IMR-90 (cell line): ENCODE measurements around the gene CFAP97D2. TPM values are rescaled to one million over a fixed set of nuclear protein-coding genes. Genes with fewer than 3 reads are reported as not detected.

Experiments used
- ATAC-seq: fragments of 200-7000 bp; cut with Tn5 transposase; 2 replicates; pipeline ENCODE4 v1.9.1; 2020; ENCODE audit warnings: low read depth, mild to moderate bottlenecking, moderate library complexity
- BruUV-seq: library from RNA; stranded (reverse); fragments of 400-500 nt; replicated peaks from 2 replicates; lab custom pipeline; 2021; lab: Mats Ljungman, UMichigan
- CTCF ChIA-PET: fragments of 300-600 bp; formaldehyde crosslinking; extraction: SDS; loops from one replicate; lab custom pipeline; 2021; ENCODE audit warnings: antibody characterized with exemption; lab: Yijun Ruan, JAX
- POLR2A ChIA-PET: fragments of 300-600 bp; sonication (Branson Sonifier 250); formaldehyde crosslinking; loops from one replicate; lab custom pipeline; 2022; ENCODE audit warnings: antibody characterized with exemption; ENCODE audit not compliant: unreplicated experiment; lab: Charles Lee
- DNase-seq: peaks from one replicate; pipeline ENCODE4 v3.0.0; 2013
- H2AFZ ChIP-seq: replicated peaks from 2 replicates; pipeline ENCODE3; 2013; ENCODE audit warnings: low read length, mild to moderate bottlenecking; ENCODE audit not compliant: poor library complexity
- H2AK5ac ChIP-seq: 2 replicates; pipeline ENCODE4 v1.6.1; 2013; ENCODE audit warnings: low read depth, low read length, inconsistent platforms
- H2AK9ac ChIP-seq: replicated peaks from 2 replicates; pipeline ENCODE3; 2013; ENCODE audit warnings: mild to moderate bottlenecking, low read depth, low read length, moderate library complexity; ENCODE audit not compliant: poor library complexity
- H2BK120ac ChIP-seq: 2 replicates; pipeline ENCODE4 v1.6.1; 2013; ENCODE audit warnings: low read depth, low read length, inconsistent platforms
- H2BK15ac ChIP-seq: 3 replicates; pipeline ENCODE4 v1.6.1; 2013; ENCODE audit warnings: low read depth, low read length, inconsistent platforms
- H2BK20ac ChIP-seq: 2 replicates; pipeline ENCODE4 v1.6.1; 2013; ENCODE audit warnings: low read depth, mild to moderate bottlenecking, inconsistent platforms, low read length, moderate library complexity
- H2BK5ac ChIP-seq: 2 replicates; pipeline ENCODE4 v1.6.1; 2013; ENCODE audit warnings: mild to moderate bottlenecking, low read depth, low read length, inconsistent platforms; ENCODE audit not compliant: poor library complexity, severe bottlenecking
- H3K14ac ChIP-seq: replicated peaks from 2 replicates; pipeline ENCODE4 v1.6.1; 2013; ENCODE audit warnings: low read depth, low read length, inconsistent platforms
- H3K18ac ChIP-seq: 2 replicates; pipeline ENCODE4 v1.6.1; 2013; ENCODE audit warnings: low read depth, low read length, control low read depth
- H3K23ac ChIP-seq: 2 replicates; pipeline ENCODE4 v1.6.1; 2013; ENCODE audit warnings: low read depth, low read length, inconsistent platforms
- H3K27ac ChIP-seq: 2 replicates; pipeline ENCODE4 v1.5.1; 2013; ENCODE audit warnings: mild to moderate bottlenecking, control low read depth, low read length; ENCODE audit not compliant: insufficient read depth
- H3K27me3 ChIP-seq: 2 replicates; pipeline ENCODE4 v1.6.1; 2013; ENCODE audit warnings: low read length; ENCODE audit not compliant: control insufficient read depth, insufficient read depth
- H3K36me3 ChIP-seq: 2 replicates; pipeline ENCODE4 v1.6.1; 2013; ENCODE audit warnings: low read length, mixed read lengths; ENCODE audit not compliant: control insufficient read depth, insufficient read depth
- H3K4ac ChIP-seq: 2 replicates; pipeline ENCODE4 v1.6.1; 2013; ENCODE audit warnings: low read depth, low read length, inconsistent platforms
- H3K4me1 ChIP-seq: 2 replicates; pipeline ENCODE4 v1.6.1; 2013; ENCODE audit warnings: low read length, mixed read lengths; ENCODE audit not compliant: control insufficient read depth, insufficient read depth
- H3K4me2 ChIP-seq: 2 replicates; pipeline ENCODE4 v1.6.1; 2013; ENCODE audit warnings: low read depth, mild to moderate bottlenecking, control low read depth, low read length, moderate library complexity
- H3K4me3 ChIP-seq: 2 replicates; pipeline ENCODE4 v1.5.1; 2013; ENCODE audit warnings: low read depth, mild to moderate bottlenecking, control low read depth, low read length, moderate library complexity; ENCODE audit not compliant: insufficient read depth
- H3K56ac ChIP-seq: 2 replicates; pipeline ENCODE4 v1.6.1; 2013; ENCODE audit warnings: low read length, inconsistent platforms; ENCODE audit not compliant: insufficient read depth; ENCODE audit errors: extremely low read depth
- H3K79me1 ChIP-seq, 2 experiments: 2 replicates each; pipeline ENCODE4 v1.6.1; 2013; ENCODE audit warnings: low read length in 2 of 2, inconsistent platforms in 1 of 2, low read depth in 1 of 2
- H3K9ac ChIP-seq: 2 replicates; pipeline ENCODE4 v1.6.1; 2013; ENCODE audit warnings: low read depth, low read length, control low read depth
- H3K9me1 ChIP-seq: 2 replicates; pipeline ENCODE4 v1.6.1; 2013; ENCODE audit warnings: low read length, inconsistent platforms; ENCODE audit not compliant: insufficient read depth
- H3K9me3 ChIP-seq: 2 replicates; pipeline ENCODE4 v1.6.1; 2013; ENCODE audit warnings: low read length; ENCODE audit not compliant: control insufficient read depth, insufficient read depth
- H4K20me1 ChIP-seq: 2 replicates; pipeline ENCODE4 v1.6.1; 2013; ENCODE audit warnings: low read length, inconsistent platforms; ENCODE audit not compliant: insufficient read depth
- H4K5ac ChIP-seq: 2 replicates; pipeline ENCODE4 v1.6.1; 2013; ENCODE audit warnings: mild to moderate bottlenecking, low read depth, low read length, control low read depth
- H4K8ac ChIP-seq, 2 experiments: 2 replicates each; pipeline ENCODE4 v1.6.1; 2013; ENCODE audit warnings: low read depth in 2 of 2, low read length in 2 of 2, control low read depth in 1 of 2, inconsistent platforms in 1 of 2
- H4K91ac ChIP-seq: 2 replicates; pipeline ENCODE4 v1.6.1; 2013; ENCODE audit warnings: low read depth, low read length, inconsistent platforms; ENCODE audit not compliant: insufficient read depth
- CTCF ChIP-seq: conservative IDR thresholded peaks from 2 replicates; pipeline ENCODE4 v1.5.1; 2012; ENCODE audit warnings: mild to moderate bottlenecking, low read depth, low read length, improper control_type of control experiment
- MAFK ChIP-seq: IDR thresholded peaks from 2 replicates; pipeline ENCODE4 v1.6.1; 2012; ENCODE audit warnings: low read depth, low read length, improper control_type of control experiment
- MAZ ChIP-seq: IDR thresholded peaks from 2 replicates; pipeline ENCODE4 v1.6.1; 2012; ENCODE audit warnings: low read depth, mild to moderate bottlenecking, low read length, improper control_type of control experiment, moderate library complexity, borderline replicate concordance
- MXI1 ChIP-seq: IDR thresholded peaks from 2 replicates; pipeline ENCODE4 v1.6.1; 2012; ENCODE audit warnings: low read depth, mild to moderate bottlenecking, low read length, moderate library complexity, borderline replicate concordance
- NFE2L2 ChIP-seq: fragments of 150-350 bp; IDR thresholded peaks from 2 replicates; pipeline ENCODE4 v1.6.1; 2016; ENCODE audit warnings: low read depth, mild to moderate bottlenecking, low read length
- RAD21 ChIP-seq: IDR thresholded peaks from 2 replicates; pipeline ENCODE4 v1.6.1; 2012; ENCODE audit warnings: low read length, improper control_type of control experiment
- RFX5 ChIP-seq: IDR thresholded peaks from 2 replicates; pipeline ENCODE4 v1.8.0; 2012; ENCODE audit warnings: low read depth, mild to moderate bottlenecking, low read length, moderate library complexity
- SMC3 ChIP-seq: fragments of 150-350 bp; IDR thresholded peaks from 2 replicates; pipeline ENCODE4 v1.6.1; 2016; ENCODE audit warnings: low read depth, mild to moderate bottlenecking, antibody characterized with exemption, low read length, moderate library complexity
- USF2 ChIP-seq: fragments of 150-350 bp; IDR thresholded peaks from 2 replicates; pipeline ENCODE4 v1.6.1; 2017; ENCODE audit warnings: mild to moderate bottlenecking, antibody characterized with exemption, low read length, low read depth
- WGBS, 2 experiments: methylation state at CpG; one replicate each; pipeline versions ENCODE4 v1.1.5 to v1.1.7; 2013; ENCODE audit warnings: missing lambda C conversion rate in 2 of 2; ENCODE audit not compliant: insufficient read length in 1 of 2; ENCODE audit errors: extremely low coverage in 2 of 2; 5-methylcytosine and 5-hydroxymethylcytosine counted together
- dilution Hi-C: fragments of 300-500 bp; cut with HindIII; formaldehyde crosslinking; loops from one replicate; pipeline ENCODE4 v1.14.3; 2018; ENCODE audit warnings: low sequenced_read_pairs; ENCODE audit not compliant: unreplicated experiment
- in situ Hi-C: fragments of 300-500 bp; cut with MboI; formaldehyde crosslinking; loops from 3 replicates; pipeline ENCODE4 v1.14.3; 2019; ENCODE audit warnings: low sequenced_read_pairs, inconsistent platforms, mixed read lengths
- intact Hi-C: fragments of 100-400 bp; cut with micrococcal nuclease; formaldehyde crosslinking; loops from 2 replicates; pipeline ENCODE4 v1.10.0; 2022
- polyA plus RNA-seq, 3 experiments: library from polyadenylated mRNA; depleted of rRNA; stranded (reverse); fragments of >200 nt; gene quantifications; 2 replicates each; pipeline ENCODE4 v1.2.3, GENCODE V29; 2012; ENCODE audit warnings: low replicate concordance in 1 of 3
- total RNA-seq: library from RNA; depleted of rRNA; stranded (reverse); fragments of >200 nt; gene quantifications from 2 replicates; pipeline ENCODE4 v1.2.3, GENCODE V29; 2012

The CFAP97D2 gene
- total and polyA plus RNA-seq, 2 of the 4 experiments (the other 2 are of a cell fraction) = not detected

DNA sequence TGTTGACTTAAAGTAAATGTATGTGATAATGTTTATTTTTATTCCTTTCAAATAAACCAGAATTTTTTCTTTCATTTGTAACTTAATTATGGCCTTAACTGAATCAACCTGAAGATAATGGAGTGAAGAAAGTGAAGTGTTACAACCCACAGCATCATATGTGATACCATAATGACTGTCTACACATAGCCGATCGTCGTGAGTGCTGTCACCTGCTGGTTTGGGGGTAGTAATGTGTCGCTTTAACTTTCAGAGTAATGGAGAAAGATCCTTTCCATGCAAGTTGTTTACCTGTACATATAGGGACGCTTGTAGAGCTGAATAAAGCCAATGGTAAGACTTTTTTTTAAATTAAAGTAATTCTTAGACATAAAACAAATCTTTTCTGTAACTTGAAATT, 65.6 kb downstream of the CFAP97D2 start:
- H4K20me1 ChIP-seq = peaks cover 9% of the 10 kb centered on the region; the same call in 1 of the 2 replicates
- no peak overlapping the region for H2AK5ac ChIP-seq
- no peak overlapping the region for H2AFZ ChIP-seq
- H4K91ac ChIP-seq = no peak overlapping the region
- ATAC-seq = no peak
- ChIA-PET POLR2A (interaction anchor here (0.6 kb wide), 1 partner anchor 476 kb away, joined by 6 read pairs; no protein-coding TSS in a partner anchor), CTCF (no interaction called here)
- no CpG with 5 or more reads among the region's 5 CpGs for WGBS, 2 experiments
- no peak overlapping the region for H3K56ac ChIP-seq
- peaks cover 14% of the 10 kb centered on the region for H3K4me1 ChIP-seq
- no peak overlapping the region for H3K18ac ChIP-seq
- no peak overlapping the region for H2BK20ac ChIP-seq
- H3K9me3 ChIP-seq = no peaks in the 10 kb centered on the region
- in situ Hi-C loops = no loop called here
- no peak overlapping the region for H3K4me2 ChIP-seq
- H4K8ac ChIP-seq = no peak overlapping the region
- H2BK120ac ChIP-seq = no peak overlapping the region
- H3K79me1 ChIP-seq = peaks cover 22 to 58% of the 10 kb centered on the region in 2 experiments
- H3K4ac ChIP-seq = no peak overlapping the region
- H2BK15ac ChIP-seq = no peak overlapping the region
- peaks cover 53% of the 10 kb centered on the region for H3K36me3 ChIP-seq
- H3K27me3 ChIP-seq = no peaks in the 10 kb centered on the region
- no peak for DNase-seq
- intact Hi-C loops = no loop called here
- no peak overlapping the region for H3K27ac ChIP-seq
- no peak overlapping the region for H2BK5ac ChIP-seq
- peaks cover 9% of the 10 kb centered on the region for H3K9me1 ChIP-seq
- no peak overlapping the region for H3K4me3 ChIP-seq
- dilution Hi-C loops = no loop called here
- H4K5ac ChIP-seq = no peak overlapping the region
- no peak overlapping the region for H3K23ac ChIP-seq
- TF ChIP-seq MXI1 = no peak
- TF ChIP-seq CTCF = no peak
- TF ChIP-seq RAD21 = no peak
- no peak for TF ChIP-seq MAFK
- TF ChIP-seq MAZ = no peak
- TF ChIP-seq RFX5 = no peak
- TF ChIP-seq NFE2L2 = no peak
- no peak for TF ChIP-seq SMC3
- no peak for TF ChIP-seq USF2
- H3K14ac ChIP-seq = no peak overlapping the region
- H3K9ac ChIP-seq = no peak overlapping the region
- BruUV-seq = no TSS peak
- H2AK9ac ChIP-seq = no peak overlapping the region
